ENCODE results near the gene PHLPP1.

PHLPP1 gene

DNA sequence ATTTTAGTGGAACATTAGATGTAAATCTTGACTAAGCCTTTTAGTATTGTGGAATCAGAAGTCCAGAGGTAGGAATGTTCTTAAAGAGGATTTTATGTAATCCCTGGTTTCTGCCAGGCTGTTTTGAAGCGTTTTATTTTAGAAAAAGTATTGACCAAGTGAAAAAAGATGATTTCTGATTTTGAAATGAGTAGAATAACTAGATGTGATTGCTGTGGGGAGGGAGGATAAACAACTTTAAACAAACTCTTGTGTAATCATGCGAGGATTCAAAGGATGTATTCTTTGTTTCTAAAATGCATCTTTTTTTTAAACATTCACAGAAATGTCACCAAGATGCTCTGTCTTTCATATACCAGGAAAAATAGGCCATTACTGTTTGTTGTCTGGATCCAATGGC, 53.9 kb downstream of the PHLPP1 start:
- no peak for DNase-seq (ENCODE audit: low read depth, low spot score)
- H3K27ac ChIP-seq: no peak overlapping the region

DNA sequence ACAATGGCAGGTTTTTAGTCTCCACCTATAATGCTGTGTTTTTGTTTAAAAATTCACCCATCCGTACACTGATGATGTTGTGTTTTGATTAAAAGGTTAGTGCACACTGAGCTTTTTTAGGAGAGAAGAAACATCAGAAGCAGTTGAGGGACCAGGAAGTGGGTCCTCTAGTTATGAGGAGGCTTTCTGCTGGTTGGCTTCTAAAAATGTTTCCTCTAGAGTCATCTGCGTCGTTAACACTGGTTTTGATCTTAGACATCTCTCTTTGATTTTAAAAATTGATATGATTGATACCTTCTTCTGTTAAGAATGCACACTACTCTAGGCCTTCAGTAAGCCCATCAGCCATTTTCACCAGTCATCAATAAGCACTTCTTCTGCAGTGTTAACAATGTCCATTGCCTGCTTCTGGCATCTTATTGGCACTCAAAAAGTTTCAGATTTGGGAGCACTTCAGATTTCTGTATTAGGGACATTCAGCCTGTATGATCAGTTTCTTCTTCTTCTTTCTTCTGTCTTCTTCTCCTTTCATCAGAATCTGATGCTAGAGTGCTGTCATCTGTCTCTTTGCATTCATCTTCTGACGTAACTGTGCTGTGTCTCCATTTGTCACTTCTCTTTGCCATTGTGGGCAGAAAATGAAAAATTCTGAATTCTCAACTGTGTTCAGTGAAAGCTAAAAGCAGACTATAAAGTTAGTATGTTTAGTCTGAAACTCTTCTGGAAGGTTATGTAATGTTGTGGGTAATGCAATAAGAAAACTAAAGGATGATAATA, 56.3 kb downstream of the PHLPP1 start:
- H3K27ac ChIP-seq: no peak overlapping the region
- no peak for DNase-seq (ENCODE audit: low read depth, low spot score)

DNA sequence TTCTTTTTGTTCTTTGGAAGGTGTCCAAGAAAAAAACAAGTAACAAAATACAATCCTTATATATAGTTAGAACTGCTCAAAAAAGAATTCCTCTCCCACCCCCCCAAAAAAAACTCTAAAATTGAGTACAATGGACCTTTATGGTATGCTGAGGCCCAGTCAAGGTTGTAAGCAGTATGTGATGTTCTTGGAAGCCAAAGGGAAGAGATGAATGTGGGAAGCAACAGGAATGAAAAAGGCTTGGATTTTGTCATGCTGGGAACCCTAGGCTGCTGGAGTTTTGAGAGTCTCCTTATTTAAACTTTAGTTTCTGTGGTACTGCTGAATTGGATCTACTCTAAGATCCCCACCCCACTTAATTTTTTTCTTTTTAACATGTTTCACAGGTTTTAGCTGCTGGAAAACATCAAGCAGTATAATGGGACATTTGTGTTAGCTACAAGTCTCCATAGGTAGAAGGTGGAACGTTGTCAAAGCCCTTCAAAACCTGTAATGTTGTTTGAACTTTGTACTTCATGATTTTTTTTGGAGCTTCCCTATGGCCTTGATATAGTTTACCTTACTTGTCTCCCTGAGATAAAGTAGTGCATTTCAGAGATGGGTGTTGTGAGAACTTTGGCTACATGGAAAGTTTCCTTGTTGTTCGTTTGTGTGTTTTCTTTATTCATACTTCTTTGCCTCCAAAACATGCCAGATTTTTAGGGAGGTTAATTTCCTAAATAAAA, 57.7 kb downstream of the PHLPP1 start:
- no peak for DNase-seq (ENCODE audit: low read depth, low spot score)
- H3K27ac ChIP-seq: no peak overlapping the region

DNA sequence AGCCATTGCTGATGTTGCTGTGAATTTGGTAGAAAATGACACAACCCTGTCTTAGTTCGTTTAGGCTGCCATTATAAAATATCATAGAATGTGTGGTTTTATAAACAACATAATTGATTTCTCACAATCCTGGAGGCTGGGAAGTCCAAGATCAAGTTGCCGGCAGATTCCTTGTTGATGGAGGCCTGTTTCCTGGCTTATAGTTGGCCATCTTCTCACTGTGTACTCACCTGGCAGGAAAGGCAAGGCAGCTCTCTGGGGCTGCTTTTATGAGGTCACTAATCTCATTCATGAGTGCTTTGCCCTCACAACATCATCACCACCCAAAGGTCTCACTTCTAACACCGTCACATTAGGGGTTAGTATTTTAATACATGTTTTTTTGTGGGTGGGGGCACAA, 58.4 kb downstream of the PHLPP1 start:
- no peak for DNase-seq (ENCODE audit: low read depth, low spot score)
- H3K27ac ChIP-seq: no peak overlapping the region

DNA sequence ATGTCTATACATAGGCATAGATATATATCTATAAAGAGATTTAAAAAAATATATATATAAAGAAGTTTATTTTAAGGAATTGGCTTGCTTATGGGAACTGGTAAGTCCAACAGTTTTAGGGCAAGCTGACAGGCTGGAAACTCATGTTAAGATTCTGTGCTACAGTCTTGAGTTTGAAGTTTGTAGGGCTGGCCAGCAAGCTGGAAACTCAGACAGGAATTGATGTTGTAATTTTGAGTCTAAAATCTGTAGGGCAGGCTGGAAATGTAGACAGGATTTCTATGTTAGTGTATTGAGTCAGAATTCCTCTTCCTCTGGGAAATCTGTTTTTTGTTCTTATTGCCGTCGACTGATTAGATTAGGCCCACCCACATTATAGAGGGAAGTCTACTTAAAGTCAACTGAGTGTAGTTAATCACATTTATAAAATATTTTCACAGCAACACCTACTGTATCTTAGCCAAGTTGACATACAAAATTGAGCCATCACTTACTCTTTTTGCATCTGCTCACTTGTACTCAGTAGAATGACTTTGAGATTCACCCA, 60.8 kb downstream of the PHLPP1 start:
- H3K27ac ChIP-seq: no peak overlapping the region
- no peak for DNase-seq (ENCODE audit: low read depth, low spot score)

DNA sequence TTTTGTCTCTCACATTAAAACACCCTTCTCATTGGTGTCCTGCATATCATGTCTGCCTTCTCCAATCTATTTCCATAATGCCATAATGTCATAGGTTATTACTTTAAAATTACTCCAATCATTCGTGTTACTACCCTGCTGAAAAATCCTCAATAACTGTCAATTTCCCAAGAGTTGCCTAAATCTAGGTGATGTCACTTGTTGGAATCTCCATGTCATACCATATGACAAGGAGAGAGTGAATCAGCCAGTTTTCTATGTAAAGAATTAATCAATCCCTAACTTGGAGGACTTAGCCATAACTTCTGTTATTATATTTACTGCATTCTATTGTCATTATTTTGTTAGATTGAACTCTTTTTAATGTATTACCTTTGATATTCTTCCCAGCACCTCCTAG, 62.5 kb downstream of the PHLPP1 start:
- H3K27ac ChIP-seq: no peak overlapping the region
- no peak for DNase-seq (ENCODE audit: low read depth, low spot score)

DNA sequence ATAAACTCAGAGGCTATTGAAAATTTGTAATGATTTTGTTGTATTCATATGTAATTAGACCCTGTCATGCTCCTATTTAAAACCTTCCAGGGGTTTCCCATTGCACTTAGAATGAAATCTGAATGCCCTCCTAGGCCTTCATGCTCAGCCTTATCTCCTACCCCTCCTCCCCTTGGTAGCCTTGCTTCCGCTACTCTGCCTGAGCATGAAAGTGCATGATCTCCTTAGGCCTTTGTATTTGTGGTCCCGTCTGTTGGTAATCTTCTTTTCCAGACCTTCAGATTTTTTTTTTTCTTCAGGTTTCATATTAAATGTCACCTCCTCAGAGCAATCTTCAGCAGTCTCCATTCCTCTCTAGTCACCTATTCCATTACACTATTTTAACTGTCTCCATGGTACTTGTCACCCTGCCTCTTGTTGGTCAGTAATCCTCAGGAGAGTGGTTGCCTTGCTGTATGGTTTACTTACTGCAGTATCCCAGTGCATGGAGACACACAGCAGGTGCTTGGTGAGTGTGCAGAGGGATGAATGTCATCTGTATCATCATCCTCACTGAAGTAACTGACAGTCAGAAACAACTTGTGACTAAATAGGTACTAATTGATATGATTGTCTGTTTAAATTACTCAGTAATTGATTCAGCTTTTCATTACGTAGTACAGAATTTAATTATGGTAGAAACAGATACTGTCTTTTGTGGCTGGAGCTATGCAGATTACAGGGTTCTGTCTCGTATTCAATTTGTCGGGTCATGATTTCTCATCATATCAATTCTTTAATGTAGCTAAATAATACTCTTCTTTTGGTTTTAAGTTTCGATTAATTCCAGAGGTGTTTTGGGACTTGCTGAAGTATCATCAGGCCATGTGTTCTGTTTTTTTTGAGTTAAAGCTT, 63.9 kb downstream of the PHLPP1 start:
- no peak overlapping the region for H3K27ac ChIP-seq
- no peak for DNase-seq (ENCODE audit: low read depth, low spot score)

DNA sequence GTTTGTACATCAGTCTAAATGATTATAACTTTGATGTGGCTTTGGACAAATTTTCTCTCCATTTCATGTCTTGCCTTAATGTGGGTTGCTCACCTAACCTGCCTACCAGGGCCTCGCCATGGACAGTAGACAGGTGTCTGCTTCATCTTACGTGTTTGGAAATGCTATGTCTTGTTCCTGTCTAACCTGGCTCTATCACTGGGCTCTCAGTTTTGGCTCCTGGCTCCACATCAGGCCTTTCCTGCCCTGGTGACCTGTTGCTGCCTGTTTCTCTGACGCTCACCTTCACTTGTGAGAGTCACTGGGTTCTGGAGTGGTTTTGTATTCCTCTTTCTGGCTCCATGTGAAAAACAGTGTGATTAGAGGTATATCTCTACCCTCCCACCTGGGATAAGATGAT, 65.9 kb downstream of the PHLPP1 start:
- peak overlapping the region; percentile 81 for H3K27ac ChIP-seq
- DNase-seq (ENCODE audit: low read depth, low spot score): no peak

DNA sequence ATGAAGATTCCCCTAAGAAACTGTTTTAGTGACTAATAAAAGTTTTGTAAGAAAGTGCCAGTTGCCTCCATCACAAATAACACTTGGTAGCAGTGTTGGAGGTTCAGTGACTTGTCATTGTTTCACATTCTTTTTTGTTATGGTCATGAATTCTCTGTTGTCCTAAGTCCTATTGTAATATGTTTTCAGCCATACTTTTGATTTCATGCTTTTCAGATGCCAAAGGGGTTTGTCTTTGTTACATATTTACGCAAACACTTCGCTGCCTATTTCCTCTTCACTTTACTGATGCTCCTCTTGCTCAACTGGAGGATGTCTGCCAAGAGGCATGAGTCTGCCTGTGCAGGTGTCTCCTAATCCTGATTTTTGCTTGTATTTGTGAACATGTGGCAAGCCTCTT, 66.6 kb downstream of the PHLPP1 start:
- DNase-seq (ENCODE audit: low read depth, low spot score): peak; percentile 77
- H3K27ac ChIP-seq: peak overlapping the region; percentile 81

DNA sequence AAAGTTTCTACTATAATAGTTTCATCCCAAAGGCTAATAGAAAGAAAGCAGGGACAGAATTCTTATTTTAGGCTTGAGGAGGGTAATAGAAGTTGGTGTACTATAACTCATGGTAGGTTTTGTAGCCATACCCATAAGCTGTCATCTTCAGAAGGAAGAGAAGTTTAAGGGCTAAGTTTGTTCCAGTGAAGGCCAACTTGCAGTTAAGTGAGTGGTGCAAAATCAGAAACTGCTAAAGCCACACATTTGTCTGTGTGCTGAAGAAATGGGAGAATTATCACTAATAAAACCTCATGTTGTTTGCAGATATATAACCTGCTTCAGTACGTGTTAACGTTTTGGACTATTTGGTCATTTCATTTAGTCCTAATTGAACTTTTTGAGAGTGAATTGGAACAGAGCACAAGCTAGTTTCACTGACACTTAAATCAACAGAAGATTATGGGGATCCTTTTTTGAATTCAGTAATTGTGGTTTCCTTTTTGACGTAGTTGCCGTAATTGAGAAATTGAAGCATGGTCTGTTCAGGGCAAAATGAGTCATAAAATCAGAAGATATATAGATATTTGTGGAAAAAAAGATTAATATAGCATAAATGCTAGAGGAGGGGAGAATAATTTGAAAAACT, 69.1 kb downstream of the PHLPP1 start:
- H3K27ac ChIP-seq: no peak overlapping the region
- no peak for DNase-seq (ENCODE audit: low read depth, low spot score)

DNA sequence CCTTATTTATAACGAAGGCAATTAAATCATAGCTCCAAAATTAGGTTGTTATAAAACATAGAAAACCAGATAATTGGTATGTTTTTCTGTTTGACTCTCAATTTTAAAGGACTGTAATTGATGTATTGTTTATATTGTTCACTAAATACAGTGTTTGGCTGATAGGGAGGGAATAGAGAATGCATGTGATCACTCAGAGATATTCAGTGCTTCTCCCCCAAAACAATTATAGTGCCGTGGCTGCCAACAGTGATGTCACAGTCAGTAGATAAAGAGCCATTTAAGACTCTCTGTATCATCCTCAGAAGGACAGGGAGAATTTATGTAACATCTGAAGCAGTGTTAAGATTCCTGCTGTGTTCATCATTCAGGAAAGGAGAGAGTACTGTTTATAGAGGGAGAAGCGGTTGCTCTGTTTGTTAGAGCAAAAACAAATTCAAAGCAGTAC, 69.6 kb downstream of the PHLPP1 start:
- no peak overlapping the region for H3K27ac ChIP-seq
- no peak for DNase-seq (ENCODE audit: low read depth, low spot score)

DNA sequence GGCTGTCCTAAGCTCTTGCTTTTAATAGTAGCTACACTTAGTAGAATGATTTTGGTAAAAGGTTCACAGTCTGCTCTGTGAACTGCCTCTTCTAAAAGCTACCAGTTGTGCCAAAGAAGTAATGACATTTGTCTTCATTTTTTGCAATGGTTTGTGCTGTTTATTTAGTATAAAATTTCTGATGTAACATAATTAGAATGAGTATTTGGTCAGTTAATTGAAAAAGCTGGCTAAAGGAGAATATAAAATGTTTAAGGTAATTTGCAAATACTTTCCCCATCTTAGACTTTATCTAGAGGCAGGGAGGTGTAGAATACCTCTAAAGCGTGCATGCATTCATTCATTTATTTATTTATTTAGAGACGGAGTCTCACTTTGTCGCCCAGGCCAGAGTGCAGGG, 71.3 kb downstream of the PHLPP1 start:
- DNase-seq (ENCODE audit: low read depth, low spot score): no peak
- no peak overlapping the region for H3K27ac ChIP-seq

DNA sequence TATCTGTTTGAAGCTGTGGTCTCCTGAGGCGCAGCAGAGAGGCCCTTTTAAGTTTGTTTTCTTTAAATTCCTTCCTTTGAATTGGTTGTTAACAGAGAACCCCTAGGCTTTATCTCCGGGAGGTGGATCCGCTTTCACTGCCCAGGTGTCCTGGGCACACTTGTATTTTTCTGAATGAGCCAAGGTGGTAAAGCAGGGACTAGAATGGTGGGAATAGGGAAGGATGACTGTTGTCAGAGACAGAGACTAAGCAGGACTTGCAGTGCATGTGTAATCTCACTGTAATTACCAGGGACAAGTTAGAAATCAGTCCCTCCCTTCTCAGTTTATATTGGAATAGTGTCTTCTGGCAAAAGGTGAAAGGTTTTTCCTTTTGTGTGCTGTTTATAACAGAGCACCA, 72.8 kb downstream of the PHLPP1 start:
- DNase-seq (ENCODE audit: low read depth, low spot score): no peak
- no peak overlapping the region for H3K27ac ChIP-seq

DNA sequence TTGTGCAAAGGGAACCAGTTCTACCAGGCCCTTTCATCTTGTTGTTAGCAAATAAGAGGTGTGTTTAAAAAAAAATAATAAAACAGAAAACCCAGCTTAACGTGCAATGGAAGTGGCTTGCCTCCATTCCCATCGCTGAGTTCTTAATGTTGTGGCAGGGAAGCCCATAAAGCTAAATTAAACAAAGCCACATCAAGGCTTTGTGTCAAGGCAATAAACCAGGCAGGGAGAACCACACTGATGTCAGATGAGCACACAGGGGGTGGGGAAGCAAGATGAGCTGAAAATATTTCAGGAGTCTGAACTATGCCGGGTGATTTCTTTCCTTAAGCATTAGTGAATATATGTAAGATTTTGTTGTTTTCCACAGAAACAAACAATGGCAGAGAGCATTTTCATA, 73.5 kb downstream of the PHLPP1 start:
- no peak for DNase-seq (ENCODE audit: low read depth, low spot score)
- H3K27ac ChIP-seq: no peak overlapping the region

DNA sequence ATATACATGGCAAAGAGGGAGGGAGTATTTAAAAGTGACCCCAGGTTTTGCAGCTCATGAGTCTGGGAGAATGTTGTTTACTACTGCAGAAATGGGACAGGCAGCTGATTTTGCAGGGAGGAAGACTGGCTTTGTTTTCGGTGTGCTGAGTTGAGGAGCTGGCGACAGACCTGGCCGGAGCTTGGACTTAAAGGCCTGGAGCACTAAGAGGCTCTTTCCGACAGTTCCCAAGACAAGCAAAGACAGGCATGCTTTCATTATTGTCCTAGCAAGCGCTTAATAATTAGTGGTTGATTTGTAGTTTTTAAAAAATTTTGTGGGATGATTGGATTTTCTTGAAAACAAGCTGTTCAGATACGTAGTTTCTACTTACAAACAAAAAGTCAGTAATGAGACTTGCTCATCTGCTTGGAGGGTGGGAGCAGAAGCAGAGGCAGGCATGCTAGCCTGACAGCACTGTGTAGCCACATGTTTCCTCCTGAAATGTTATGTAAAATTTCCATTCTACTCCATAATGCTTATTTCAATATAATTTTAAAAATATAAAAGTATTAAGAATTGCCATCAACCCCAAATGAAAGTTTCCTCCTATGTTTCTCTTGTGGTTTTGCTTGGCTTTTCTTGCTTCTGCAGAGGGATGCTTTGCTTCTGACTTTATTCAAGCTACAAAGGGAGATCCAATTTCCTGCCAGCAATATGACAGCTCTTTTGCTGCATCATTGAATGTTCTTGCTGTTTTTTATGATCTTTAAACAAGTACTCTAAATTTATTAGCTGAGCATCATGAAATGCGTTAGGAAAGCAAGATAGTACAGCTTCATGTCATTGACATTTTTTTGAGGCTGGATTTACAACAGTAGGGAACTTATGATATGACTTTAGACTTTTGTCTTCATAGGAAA, 75.8 kb downstream of the PHLPP1 start:
- DNase-seq (ENCODE audit: low read depth, low spot score): no peak
- no peak overlapping the region for H3K27ac ChIP-seq

DNA sequence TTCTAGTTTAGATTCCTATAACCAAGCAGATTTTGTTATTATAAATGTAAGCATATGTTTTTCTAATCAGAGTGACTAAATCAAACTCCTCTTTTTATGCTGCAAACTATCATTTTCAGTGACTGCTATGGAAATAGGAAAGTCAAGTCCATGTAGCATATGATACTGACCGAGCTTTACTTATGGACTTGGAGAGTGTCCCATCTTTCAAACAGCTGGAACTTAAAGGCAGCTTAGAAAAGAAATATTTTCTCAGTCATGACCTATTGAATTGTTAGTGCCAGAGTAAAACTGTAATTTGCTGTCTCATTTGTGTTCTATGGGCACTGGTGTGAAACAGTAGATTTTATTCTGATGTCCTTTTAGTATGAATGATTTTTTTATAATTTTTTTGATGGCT, 76.7 kb downstream of the PHLPP1 start:
- no peak overlapping the region for H3K27ac ChIP-seq

DNA sequence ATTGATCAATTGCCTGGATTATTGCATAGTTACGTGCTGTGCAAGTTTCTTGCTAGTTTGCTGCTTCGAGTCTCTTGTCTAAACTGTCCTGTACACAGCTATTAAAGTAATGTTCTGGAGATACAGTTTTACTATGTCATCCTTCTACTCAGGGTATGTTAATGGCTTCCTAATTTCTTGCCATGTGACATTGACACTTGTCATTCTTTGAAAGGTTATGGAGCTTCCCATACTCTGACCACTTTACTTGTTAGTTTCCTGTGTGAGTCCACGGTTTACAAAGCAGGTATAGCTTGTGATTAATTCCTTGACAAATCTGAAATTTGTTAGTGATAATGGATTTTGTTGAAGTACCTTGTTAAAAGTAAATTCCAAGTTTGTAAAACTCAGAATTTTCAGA, 80.5 kb downstream of the PHLPP1 start:
- no peak for DNase-seq (ENCODE audit: low read depth, low spot score)
- no peak overlapping the region for H3K27ac ChIP-seq

More for the DNA sequence above, 76.7 kb downstream of the PHLPP1 start:
- no peak for DNase-seq (ENCODE audit: low read depth, low spot score)

DNA sequence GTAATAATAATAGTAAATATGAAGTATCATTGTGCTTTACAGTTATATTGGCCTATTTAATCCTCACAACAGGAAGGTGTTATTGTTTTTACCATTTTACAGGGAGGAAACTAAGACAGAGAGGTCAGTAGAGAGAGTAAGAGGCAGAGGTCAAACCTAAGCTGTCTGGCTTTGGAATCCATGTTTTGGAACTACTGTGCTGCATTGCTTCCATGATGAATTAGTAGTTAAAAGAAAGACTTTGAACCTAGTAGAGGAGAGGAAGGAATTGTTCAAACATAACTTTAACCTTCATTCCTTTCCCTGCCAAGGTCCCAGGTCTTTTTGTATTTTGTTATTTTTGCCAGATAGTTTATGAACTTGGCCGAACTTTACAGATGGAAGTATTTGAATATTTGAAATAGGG, 80.9 kb downstream of the PHLPP1 start:
- no peak overlapping the region for H3K27ac ChIP-seq
- DNase-seq (ENCODE audit: low read depth, low spot score): no peak

DNA sequence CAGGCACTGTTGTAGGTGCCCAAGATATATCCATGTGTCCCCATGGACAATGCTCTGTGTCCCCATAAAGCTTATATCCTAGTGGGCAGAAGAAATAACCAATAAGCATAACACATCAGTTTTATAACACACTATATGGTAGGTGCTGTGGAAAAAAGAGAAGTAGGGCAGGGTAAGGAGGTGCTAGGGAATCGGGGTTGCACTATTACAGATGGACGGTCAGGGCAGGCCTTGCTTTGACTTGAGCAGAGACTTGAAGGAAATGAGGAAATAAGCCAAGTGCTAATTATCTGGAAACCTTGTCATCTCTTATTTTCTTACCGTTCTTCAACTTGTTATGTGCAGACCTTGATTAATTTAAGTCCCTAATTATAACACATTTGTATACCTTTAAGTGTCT, 82.0 kb downstream of the PHLPP1 start:
- no peak for DNase-seq (ENCODE audit: low read depth, low spot score)
- no peak overlapping the region for H3K27ac ChIP-seq
